Thyroid gland (tissue), 4 donors: Measurements from ENCODE around the gene SLC35E2B.

Experiments used
- CTCF ChIP-seq, 6 experiments: fragments of 200-600 bp in 3 of 6; fragments of 450-650 bp in 3 of 6; sonication (generic) in 3 of 6; IDR thresholded peaks; one replicate each; pipeline ENCODE4 v1.5.1; 2016 to 2019; ENCODE audit warnings: antibody characterized with exemption in 6 of 6, mild to moderate bottlenecking in 2 of 6, inconsistent platforms in 1 of 6, moderate library complexity in 1 of 6
- POLR2A ChIP-seq, 2 donors: fragments of 450-650 bp; IDR thresholded peaks; one replicate each; pipeline ENCODE4 v1.6.1; 2017; ENCODE audit warnings: antibody characterized with exemption in 2 of 2, mild to moderate bottlenecking in 2 of 2, moderate library complexity in 1 of 2

- TF ChIP-seq POLR2A (IDR thresholded peaks at IDR 0.05) (no peak), CTCF (IDR thresholded peaks at IDR 0.05) (no peak)
Observed at GRCh38 chr1:1627261-1627828, 65.2 kb downstream of the SLC35E2B start.
